ENCODE data around the gene ABCA4.

DNA sequence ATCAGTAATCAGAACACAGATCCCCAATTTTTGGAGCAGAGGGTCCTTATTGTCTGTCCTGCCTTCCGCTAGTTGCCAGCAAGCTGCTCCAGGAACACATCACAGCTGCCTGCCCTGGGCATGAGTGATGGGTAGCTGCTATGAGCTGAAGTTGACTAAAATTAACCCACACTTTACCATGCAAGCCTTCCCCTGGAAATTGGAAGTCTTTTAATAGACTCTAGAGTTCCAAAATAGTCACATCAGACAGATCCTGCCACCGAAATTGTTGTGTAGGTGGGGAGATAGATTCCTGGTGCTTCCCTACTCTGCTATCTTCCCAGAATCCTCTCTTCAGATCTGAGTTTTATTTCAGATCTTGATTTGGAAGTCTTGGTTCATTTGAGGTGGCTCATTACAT, 148.6 kb downstream of the ABCA4 start:
- TF ChIP-seq FOXM1 (IDR thresholded peaks at IDR 0.05; ENCODE audit: borderline replicate concordance, low read depth) (no peak), RAD21 (IDR thresholded peaks at IDR 0.05; ENCODE audit: low read depth) (no peak), TEAD4 (IDR thresholded peaks at IDR 0.05) (no peak), YY1 (IDR thresholded peaks at IDR 0.05; ENCODE audit: low read depth) (no peak), CREB1 (IDR thresholded peaks at IDR 0.05; ENCODE audit: low read depth) (no peak)
- TF ChIP-seq, protein P1, sequence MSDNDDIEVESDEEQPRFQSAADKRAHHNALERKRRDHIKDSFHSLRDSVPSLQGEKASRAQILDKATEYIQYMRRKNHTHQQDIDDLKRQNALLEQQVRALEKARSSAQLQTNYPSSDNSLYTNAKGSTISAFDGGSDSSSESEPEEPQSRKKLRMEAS (IDR thresholded peaks at IDR 0.05), result no peak
